Activated B cell treated with CpG ODN at 0.5 μM for 24 hours (primary cell): ENCODE results near the gene TMEM63B. TPM values are rescaled to one million over a fixed set of nuclear protein-coding genes. Genes with fewer than 3 reads are reported as not detected.
"Not testable (repeated sequence)": the region's sequence is repeated elsewhere in the genome, so short reads cannot be mapped to it uniquely, and the experiment has no call there.

ENCODE experiments used
- ATAC-seq: fragments of 200-7000 bp; cut with Tn5 transposase; one replicate; pipeline ENCODE4 v1.10.0; 2021; ENCODE audit warnings: low read depth, mild to moderate bottlenecking, moderate library complexity
- CTCF ChIA-PET: fragments of 350-600 bp; sonication (Branson Sonifier 250); formaldehyde crosslinking; loops from one replicate; lab custom pipeline; 2021; ENCODE audit warnings: antibody characterized with exemption; lab: Charles Lee
- POLR2A ChIA-PET: fragments of 350-600 bp; sonication (Branson Sonifier 250); formaldehyde crosslinking; loops from one replicate; lab custom pipeline; 2021; ENCODE audit warnings: antibody characterized with exemption; lab: Charles Lee
- DNase-seq: peaks from one replicate; pipeline ENCODE4 v3.0.0; 2022
- H3K27ac Mint-ChIP-seq: one replicate; pipeline ENCODE4 v1.8.0; 2020; ENCODE audit warnings: mixed read lengths
- H3K27me3 Mint-ChIP-seq: one replicate; pipeline ENCODE4 v1.8.0; 2021; ENCODE audit warnings: mixed read lengths
- H3K36me3 Mint-ChIP-seq: one replicate; pipeline ENCODE4 v1.8.0; 2021; ENCODE audit warnings: low read depth, mixed read lengths
- H3K4me1 Mint-ChIP-seq: one replicate; pipeline ENCODE4 v1.8.0; 2021; ENCODE audit warnings: mixed read lengths
- H3K4me3 Mint-ChIP-seq: one replicate; pipeline ENCODE4 v1.8.0; 2020; ENCODE audit warnings: mild to moderate bottlenecking, mixed read lengths
- H3K9me3 Mint-ChIP-seq: one replicate; pipeline ENCODE4 v1.8.0; 2020; ENCODE audit warnings: mixed read lengths
- intact Hi-C: fragments of 100-400 bp; cut with micrococcal nuclease; formaldehyde crosslinking; loops from one replicate; pipeline ENCODE4 v1.15.1; 2024
- total RNA-seq: library from RNA; stranded (reverse); gene quantifications from 2 replicates; pipeline ENCODE4 v1.2.3, GENCODE V29; 2022
- TF ChIP-seq, protein P1 (sequence below): fragments of 200-600 bp; IDR thresholded peaks from one replicate; pipeline ENCODE4 v1.8.0; 2022; ENCODE audit warnings: antibody characterized with exemption, mild to moderate bottlenecking

Gene TMEM63B
- total RNA-seq, 1 donor from 2014 or later: 13.9 TPM

DNA sequence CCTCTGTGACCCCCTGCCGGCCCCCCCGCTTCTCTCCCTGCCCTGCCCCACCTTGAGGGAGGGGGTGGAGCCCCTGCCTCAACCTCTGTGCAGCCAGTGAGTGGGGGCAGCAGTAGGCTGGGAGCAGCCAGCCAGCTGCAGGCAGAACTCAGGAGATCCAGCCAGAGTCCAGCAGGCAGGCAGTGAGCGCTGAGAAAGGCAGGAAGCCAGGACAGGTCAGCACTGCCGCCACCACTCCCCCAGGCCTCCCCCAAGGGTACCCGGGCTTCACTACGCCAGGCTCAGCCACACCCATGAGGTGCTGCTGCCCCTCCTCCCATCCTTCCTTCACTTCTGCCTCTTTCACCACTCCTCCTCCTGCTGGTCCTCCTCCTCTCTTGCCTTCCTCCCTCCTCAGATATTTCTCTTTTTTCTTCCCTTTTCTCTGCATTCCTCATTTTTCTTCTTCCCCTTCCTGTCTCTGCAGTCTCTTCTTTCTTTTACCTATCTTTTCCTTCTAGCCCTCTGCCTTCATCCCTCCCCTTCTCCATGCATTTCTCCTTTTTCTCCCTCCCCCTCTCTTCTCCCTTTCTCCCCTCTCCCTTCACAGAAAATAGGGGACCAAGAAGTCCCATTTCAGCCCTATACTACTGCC, 11.5 kb downstream of the TMEM63B start:
- TF ChIP-seq, protein P1, sequence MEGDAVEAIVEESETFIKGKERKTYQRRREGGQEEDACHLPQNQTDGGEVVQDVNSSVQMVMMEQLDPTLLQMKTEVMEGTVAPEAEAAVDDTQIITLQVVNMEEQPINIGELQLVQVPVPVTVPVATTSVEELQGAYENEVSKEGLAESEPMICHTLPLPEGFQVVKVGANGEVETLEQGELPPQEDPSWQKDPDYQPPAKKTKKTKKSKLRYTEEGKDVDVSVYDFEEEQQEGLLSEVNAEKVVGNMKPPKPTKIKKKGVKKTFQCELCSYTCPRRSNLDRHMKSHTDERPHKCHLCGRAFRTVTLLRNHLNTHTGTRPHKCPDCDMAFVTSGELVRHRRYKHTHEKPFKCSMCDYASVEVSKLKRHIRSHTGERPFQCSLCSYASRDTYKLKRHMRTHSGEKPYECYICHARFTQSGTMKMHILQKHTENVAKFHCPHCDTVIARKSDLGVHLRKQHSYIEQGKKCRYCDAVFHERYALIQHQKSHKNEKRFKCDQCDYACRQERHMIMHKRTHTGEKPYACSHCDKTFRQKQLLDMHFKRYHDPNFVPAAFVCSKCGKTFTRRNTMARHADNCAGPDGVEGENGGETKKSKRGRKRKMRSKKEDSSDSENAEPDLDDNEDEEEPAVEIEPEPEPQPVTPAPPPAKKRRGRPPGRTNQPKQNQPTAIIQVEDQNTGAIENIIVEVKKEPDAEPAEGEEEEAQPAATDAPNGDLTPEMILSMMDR: no peak
- peaks cover 53% of the 10 kb centered on the region for H3K36me3 Mint-ChIP-seq

DNA sequence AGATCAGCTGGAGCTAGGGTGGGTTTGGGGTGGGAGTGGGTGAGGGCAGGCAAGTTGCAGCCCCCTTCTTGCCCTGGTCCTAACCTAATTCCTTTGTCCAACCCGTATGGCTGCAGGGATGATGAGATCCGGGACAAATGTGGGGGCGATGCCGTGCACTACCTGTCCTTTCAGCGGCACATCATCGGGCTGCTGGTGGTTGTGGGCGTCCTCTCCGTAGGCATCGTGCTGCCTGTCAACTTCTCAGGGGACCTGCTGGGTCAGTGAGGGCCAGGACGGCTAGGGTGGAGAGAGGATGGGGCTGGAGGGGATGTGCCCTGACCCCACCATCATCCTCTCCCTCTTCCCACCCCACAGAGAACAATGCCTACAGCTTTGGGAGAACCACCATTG, 12.0 kb downstream of the TMEM63B start:
- H3K27me3 Mint-ChIP-seq: no peaks in the 10 kb centered on the region
- no peak overlapping the region for H3K4me3 Mint-ChIP-seq
- intact Hi-C loops: no loop called here
- POLR2A ChIA-PET: no interaction called here
- ATAC-seq: no peak
- CTCF ChIA-PET: no interaction called here
- H3K4me1 Mint-ChIP-seq: no peaks in the 10 kb centered on the region
- H3K36me3 Mint-ChIP-seq: peaks cover 58% of the 10 kb centered on the region
- no peaks in the 10 kb centered on the region for H3K9me3 Mint-ChIP-seq
- TF ChIP-seq, protein P1: no peak
- DNase-seq: no peak
- no peak overlapping the region for H3K27ac Mint-ChIP-seq

More for the DNA sequence above, 11.5 kb downstream of the TMEM63B start:
- H3K27ac Mint-ChIP-seq: no peak overlapping the region
- CTCF ChIA-PET: no interaction called here
- no peaks in the 10 kb centered on the region for H3K9me3 Mint-ChIP-seq
- H3K4me1 Mint-ChIP-seq: no peaks in the 10 kb centered on the region
- intact Hi-C loops: no loop called here
- no peak for ATAC-seq
- POLR2A ChIA-PET: no interaction called here
- no peak for DNase-seq
- no peaks in the 10 kb centered on the region for H3K27me3 Mint-ChIP-seq
- H3K4me3 Mint-ChIP-seq: no peak overlapping the region

DNA sequence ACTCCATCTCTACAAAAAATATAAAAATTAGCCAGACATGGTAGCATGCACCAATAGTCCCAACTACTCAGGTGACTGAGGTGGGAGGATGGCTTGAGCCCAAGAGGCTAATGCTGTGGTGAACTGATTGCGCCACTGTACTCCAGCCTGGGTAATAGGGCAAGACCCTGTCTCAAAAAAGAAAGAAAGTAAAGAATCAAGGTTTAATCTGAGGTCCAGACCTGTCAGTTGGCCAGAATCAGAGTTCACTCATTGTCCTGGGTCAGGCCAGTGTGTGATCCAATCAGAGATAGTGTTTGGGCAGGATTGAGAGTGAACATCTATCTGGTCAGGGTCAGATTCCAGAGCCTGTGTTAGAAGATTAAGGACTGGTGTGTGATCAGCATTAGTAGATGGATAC, 15.5 kb downstream of the TMEM63B start:
- ChIA-PET CTCF (no interaction called here), POLR2A (interaction anchor here (0.6 to 0.7 kb wide), 2 partner anchors 15 to 21 kb away, joined by 6 to 7 read pairs; partner anchors contain the start of genes MRPL14 and TMEM63B)
- DNase-seq (no peak), ATAC-seq (no peak)
- Mint-ChIP-seq H3K27me3 (no peaks in the 10 kb centered on the region), H3K36me3 (peaks cover 68% of the 10 kb centered on the region), H3K4me3 (no peak overlapping the region), H3K9me3 (no peaks in the 10 kb centered on the region), H3K4me1 (no peaks in the 10 kb centered on the region), H3K27ac (no peak overlapping the region)
- intact Hi-C loops: no loop called here
- TF ChIP-seq, protein P1: no peak

DNA sequence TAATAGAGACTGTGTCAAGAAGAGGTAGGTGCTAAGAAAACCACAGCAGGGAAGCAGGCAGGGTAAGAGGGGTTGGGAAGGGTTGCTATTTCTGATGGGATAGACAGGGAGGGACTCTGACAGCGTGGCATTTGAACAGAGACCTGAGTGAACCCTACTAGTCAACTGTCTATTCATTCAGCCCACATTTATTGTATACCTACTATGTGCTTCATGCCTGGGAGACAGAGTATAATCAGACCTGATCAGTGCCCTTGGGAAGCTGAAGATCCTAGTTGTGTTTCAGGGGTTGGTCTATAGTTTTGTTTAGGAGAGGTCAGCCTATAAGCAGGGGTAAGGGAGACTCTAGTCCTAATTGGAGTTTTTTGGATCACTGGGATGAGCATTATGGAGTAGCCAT, 16.4 kb downstream of the TMEM63B start:
- no peak overlapping the region for H3K4me3 Mint-ChIP-seq
- no peak for ATAC-seq
- intact Hi-C loops: no loop called here
- H3K9me3 Mint-ChIP-seq: no peaks in the 10 kb centered on the region
- no peaks in the 10 kb centered on the region for H3K27me3 Mint-ChIP-seq
- TF ChIP-seq, protein P1: no peak
- peaks cover 74% of the 10 kb centered on the region for H3K36me3 Mint-ChIP-seq
- no peaks in the 10 kb centered on the region for H3K4me1 Mint-ChIP-seq
- CTCF ChIA-PET: interaction anchor here (1.0 kb wide), 1 partner anchor 46 kb away, joined by 3 read pairs; no protein-coding TSS in a partner anchor
- DNase-seq: no peak
- H3K27ac Mint-ChIP-seq: no peak overlapping the region
- POLR2A ChIA-PET: no interaction called here

DNA sequence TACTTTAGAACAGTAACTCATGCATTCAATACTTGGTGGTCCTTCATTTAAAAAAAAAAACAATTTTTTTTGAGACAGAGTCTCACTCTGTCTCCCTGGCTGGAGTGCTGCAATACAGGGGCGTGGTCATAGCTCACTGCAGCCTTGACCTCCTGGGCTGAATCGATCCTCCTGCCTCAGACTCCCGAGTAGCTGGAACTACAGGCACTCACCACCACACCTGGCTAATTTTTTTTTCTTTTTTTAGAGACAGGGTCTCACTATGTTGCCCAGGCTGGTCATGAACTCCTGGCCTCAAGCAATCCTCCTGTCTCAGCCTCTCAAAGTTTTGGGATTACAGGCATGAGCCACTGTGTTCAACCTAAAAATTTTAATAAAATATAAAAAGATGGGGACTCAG, 17.2 kb downstream of the TMEM63B start:
- H3K4me1 Mint-ChIP-seq, H3K27ac Mint-ChIP-seq, H3K27me3 Mint-ChIP-seq, POLR2A ChIA-PET, ATAC-seq, H3K4me3 Mint-ChIP-seq, DNase-seq, H3K9me3 Mint-ChIP-seq, intact Hi-C loops: not testable (repeated sequence)
- CTCF ChIA-PET: interaction anchor here (1.0 kb wide), 1 partner anchor 47 kb away, joined by 3 read pairs; no protein-coding TSS in a partner anchor
- H3K36me3 Mint-ChIP-seq: peaks cover 79% of the 10 kb centered on the region
